ENCODE results near the gene RNF208.

- TF ChIP-seq CTCF (IDR thresholded peaks at IDR 0.05; ENCODE audit: insufficient read depth, low read depth, low read length), result no peak
- no peak for TF ChIP-seq EZH2 (IDR thresholded peaks at IDR 0.05; ENCODE audit: insufficient read depth, low read length)
Observed at GRCh38 chr9:137181680-137182079, 40.4 kb downstream of the RNF208 start.
